A673 (cell line): ENCODE measurements around the gene NAXD.

Experiments used
- CTCF ChIP-seq: fragments of 300-800, 200-600 bp; sonication (generic); conservative IDR thresholded peaks from 2 replicates; pipeline ENCODE4 v1.5.1; 2017; ENCODE audit warnings: low read depth, mild to moderate bottlenecking, antibody characterized with exemption, low read length, moderate library complexity, mixed read lengths
- EZH2 ChIP-seq: fragments of 200-600 bp; sonication (generic); IDR thresholded peaks from 2 replicates; pipeline ENCODE4 v1.6.1; 2017; ENCODE audit warnings: borderline replicate concordance, low read depth, mild to moderate bottlenecking, mixed read lengths, antibody characterized with exemption, low read length; ENCODE audit not compliant: poor library complexity, severe bottlenecking

- no peak for TF ChIP-seq CTCF
- no peak for TF ChIP-seq EZH2
Observed at GRCh38 chr13:110627351-110627750, 12.0 kb downstream of the NAXD start.
